Testis (tissue), 3 donors: ENCODE data around the gene AHDC1. TPM values are rescaled to one million over a fixed set of nuclear protein-coding genes. Genes with fewer than 3 reads are reported as not detected.
A peak's percentile ranks its signal among the peaks of the same experiment; 100 is the strongest.

ENCODE experiments used
- DNase-seq: peaks from one replicate; pipeline ENCODE4 v3.0.0-alpha.2; 2019
- H3K27ac ChIP-seq, 2 donors: fragments of 200-600 bp; sonication (generic); one replicate each; pipeline ENCODE4 v1.5.1; 2019
- H3K27me3 ChIP-seq: fragments of 200-600 bp; sonication (generic); one replicate; pipeline ENCODE4 v1.5.1; 2019
- H3K36me3 ChIP-seq: fragments of 200-600 bp; sonication (generic); one replicate; pipeline ENCODE4 v1.5.1; 2017; ENCODE audit warnings: low read depth; ENCODE audit errors: missing control alignments
- H3K4me1 ChIP-seq: fragments of 200-600 bp; sonication (generic); one replicate; pipeline ENCODE4 v1.5.1; 2019
- H3K4me3 ChIP-seq, 2 donors: fragments of 200-600 bp; sonication (generic); one replicate each; pipeline ENCODE4 v1.5.1; 2017 to 2019
- H3K9me3 ChIP-seq: fragments of 200-600 bp; sonication (generic); one replicate; pipeline ENCODE4 v1.5.1; 2017
- POLR2A ChIP-seq: fragments of 450-650 bp; IDR thresholded peaks from one replicate; pipeline ENCODE4 v1.6.1; 2017; ENCODE audit warnings: antibody characterized with exemption, mild to moderate bottlenecking, moderate library complexity
- WGBS, 2 donors: methylation state at CpG; one replicate each; pipeline ENCODE4 v1.1.5; 2018; 5-methylcytosine and 5-hydroxymethylcytosine counted together
- intact Hi-C: fragments of 100-400 bp; cut with DNase I; formaldehyde crosslinking; loops from one replicate; pipeline ENCODE4 v1.15.1; 2023; ENCODE audit warnings: low total_unique reads
- polyA plus RNA-seq: library from polyadenylated mRNA; stranded (reverse); fragments of 350-450 nt; fragmentation: Illumina TruSeq; extraction: RNeasy Lipid Tissue Mini Kit (QIAGEN cat#74804); gene quantifications from one replicate; pipeline ENCODE4 v1.2.3, GENCODE V29; 2014; ENCODE audit warnings: low read depth, low replicate concordance; ENCODE audit not compliant: insufficient read depth
- total RNA-seq, 2 donors: library from RNA; depleted of rRNA; stranded (reverse); fragments of >200 nt; gene quantifications; one replicate each; pipeline ENCODE4 v1.2.3, GENCODE V29; 2016
- TF ChIP-seq, protein P1 (sequence below), 3 experiments: fragments of 450-650 bp in 2 of 3; fragments of 200-600 bp in 1 of 3; sonication (generic) in 1 of 3; IDR thresholded peaks; one replicate each; pipeline ENCODE4 v1.5.1; 2016 to 2019; ENCODE audit warnings: antibody characterized with exemption in 3 of 3, mild to moderate bottlenecking in 2 of 3, moderate library complexity in 1 of 3

AHDC1 gene
- total and polyA plus RNA-seq, 3 donors from 2014 or later: 32.5 to 86.8 (median 73.7) TPM

- Histone ChIP-seq H3K4me1 (peaks cover 77% of the 10 kb centered on the region), H3K27ac (peak overlapping the region in 1 of 2 donors; percentile 78), H3K4me3 (no peak overlapping the region), H3K36me3 (no peaks in the 10 kb centered on the region), H3K27me3 (no peaks in the 10 kb centered on the region), H3K9me3 (no peaks in the 10 kb centered on the region)
- intact Hi-C loops: no loop called here
- TF ChIP-seq, protein P1, sequence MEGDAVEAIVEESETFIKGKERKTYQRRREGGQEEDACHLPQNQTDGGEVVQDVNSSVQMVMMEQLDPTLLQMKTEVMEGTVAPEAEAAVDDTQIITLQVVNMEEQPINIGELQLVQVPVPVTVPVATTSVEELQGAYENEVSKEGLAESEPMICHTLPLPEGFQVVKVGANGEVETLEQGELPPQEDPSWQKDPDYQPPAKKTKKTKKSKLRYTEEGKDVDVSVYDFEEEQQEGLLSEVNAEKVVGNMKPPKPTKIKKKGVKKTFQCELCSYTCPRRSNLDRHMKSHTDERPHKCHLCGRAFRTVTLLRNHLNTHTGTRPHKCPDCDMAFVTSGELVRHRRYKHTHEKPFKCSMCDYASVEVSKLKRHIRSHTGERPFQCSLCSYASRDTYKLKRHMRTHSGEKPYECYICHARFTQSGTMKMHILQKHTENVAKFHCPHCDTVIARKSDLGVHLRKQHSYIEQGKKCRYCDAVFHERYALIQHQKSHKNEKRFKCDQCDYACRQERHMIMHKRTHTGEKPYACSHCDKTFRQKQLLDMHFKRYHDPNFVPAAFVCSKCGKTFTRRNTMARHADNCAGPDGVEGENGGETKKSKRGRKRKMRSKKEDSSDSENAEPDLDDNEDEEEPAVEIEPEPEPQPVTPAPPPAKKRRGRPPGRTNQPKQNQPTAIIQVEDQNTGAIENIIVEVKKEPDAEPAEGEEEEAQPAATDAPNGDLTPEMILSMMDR (IDR thresholded peaks at IDR 0.05): no peak
- no peak for TF ChIP-seq POLR2A
- no peak for DNase-seq
- 49 to 76% methylated on average over 8 to 9 of the region's 9 CpGs for WGBS, 2 donors
Measured at GRCh38 chr1:27521861-27522431, 82.0 kb downstream of the AHDC1 start.

DNA sequence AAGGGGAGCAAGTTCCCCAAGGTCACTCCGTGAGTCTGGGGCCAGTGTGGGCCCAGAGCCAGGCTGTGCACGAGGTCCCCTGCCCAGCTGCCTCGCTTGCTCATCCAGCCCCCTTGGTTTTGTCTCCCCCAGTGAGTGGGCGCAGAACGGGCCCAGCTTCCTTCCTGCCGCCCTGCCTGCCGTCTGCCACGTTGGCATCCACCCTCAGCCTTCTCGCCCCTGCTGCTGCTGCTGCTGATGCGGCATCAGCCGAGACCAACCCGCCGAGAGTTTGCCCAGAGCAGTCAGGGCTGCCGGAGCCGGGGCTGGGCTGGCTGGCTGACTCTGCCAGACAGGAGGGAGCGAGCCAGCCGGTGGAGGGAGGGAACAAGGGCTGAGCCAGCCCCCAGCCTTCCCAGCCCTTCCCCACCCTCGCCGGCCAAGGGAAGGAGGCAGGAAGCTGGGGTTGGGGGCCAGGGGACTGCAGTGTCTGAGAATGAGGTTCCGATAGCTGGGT lies 82.6 kb downstream of the AHDC1 start:
- TF ChIP-seq, protein P1 (IDR thresholded peaks at IDR 0.05): no peak
- no peak for TF ChIP-seq POLR2A
- no peak for DNase-seq
- Histone ChIP-seq H3K4me1 (peaks cover 72% of the 10 kb centered on the region), H3K27me3 (no peaks in the 10 kb centered on the region), H3K27ac (peak overlapping the region; percentile 29 to 78), H3K4me3 (no peak overlapping the region), H3K36me3 (no peaks in the 10 kb centered on the region), H3K9me3 (no peaks in the 10 kb centered on the region)
- WGBS, 2 donors: 21 to 30% methylated on average over 14 to 20 of the region's 20 CpGs
- intact Hi-C loops: no loop called here

GRCh38 chr1:27520651-27521050 lies 83.3 kb downstream of the AHDC1 start:
- H3K4me1 ChIP-seq: peaks cover 67% of the 10 kb centered on the region
- 36% methylated on average over 4 of the region's 4 CpGs; no CpG with 5 or more reads in 1 of the 2 donors for WGBS, 2 donors
- TF ChIP-seq, protein P1 (IDR thresholded peaks at IDR 0.05): no peak
- no peak for TF ChIP-seq POLR2A
- no peaks in the 10 kb centered on the region for H3K36me3 ChIP-seq
- intact Hi-C loops: no loop called here
- no peak for DNase-seq
- no peaks in the 10 kb centered on the region for H3K9me3 ChIP-seq
- H3K27me3 ChIP-seq: no peaks in the 10 kb centered on the region
- H3K27ac ChIP-seq: peak overlapping the region; percentile 29 to 78
- H3K4me3 ChIP-seq: no peak overlapping the region

GRCh38 chr1:27519331-27520258 lies 84.3 kb downstream of the AHDC1 start:
- H3K27me3 ChIP-seq: no peaks in the 10 kb centered on the region
- TF ChIP-seq, protein P1 (IDR thresholded peaks at IDR 0.05): no peak
- TF ChIP-seq POLR2A: no peak
- no peak overlapping the region for H3K4me3 ChIP-seq
- H3K9me3 ChIP-seq: no peaks in the 10 kb centered on the region
- WGBS, 2 donors: 45 to 72% methylated on average over 8 to 24 of the region's 24 CpGs
- peak overlapping the region; percentile 29 to 58 for H3K27ac ChIP-seq
- H3K4me1 ChIP-seq: peaks cover 61% of the 10 kb centered on the region
- peak; percentile 83 for DNase-seq
- H3K36me3 ChIP-seq: no peaks in the 10 kb centered on the region
- intact Hi-C loops: no loop called here
